Activated CD4-positive, alpha-beta T cell treated with anti-CD3 and anti-CD28 coated beads, Interleukin-2, amount 50 U/mL, for 48 hours (primary cell): Measurements from ENCODE around the gene MRPL28.
"Not testable (repeated sequence)": the region's sequence is repeated elsewhere in the genome, so short reads cannot be mapped to it uniquely, and the experiment has no call there.

Source experiments
- DNase-seq, 2 experiments: peaks; one replicate each; pipeline ENCODE4 v3.0.0-alpha.2; 2020

The MRPL28 gene

GRCh38 chr16:359067-359763 is 11.1 kb downstream of the MRPL28 start:
- DNase-seq, result no peak

GRCh38 chr16:356741-357140 is 13.6 kb downstream of the MRPL28 start:
- no peak for DNase-seq

GRCh38 chr16:354971-355461 is 15.3 kb downstream of the MRPL28 start:
- DNase-seq, result no peak

GRCh38 chr16:354291-354881 is 16.0 kb downstream of the MRPL28 start:
- DNase-seq, result no peak

- no peak for DNase-seq
Measured at GRCh38 chr16:353404-354290, 16.7 kb downstream of the MRPL28 start.

GRCh38 chr16:352547-353403 is 17.6 kb downstream of the MRPL28 start, which contains the start of gene AXIN1:
AXIN1 (minus strand) TSS chr16:352723; CDS start chr16:347025, 5,698 bp downstream.
- DNase-seq, result peak; percentile 100

- no peak for DNase-seq
Measured at GRCh38 chr16:351804-352520, 18.4 kb downstream of the MRPL28 start.

GRCh38 chr16:350203-350602 is 20.1 kb downstream of the MRPL28 start:
- no peak for DNase-seq

GRCh38 chr16:349211-349610 is 21.1 kb downstream of the MRPL28 start:
- DNase-seq, result no peak

- not testable (repeated sequence) for DNase-seq
Measured at GRCh38 chr16:348495-348894, 21.8 kb downstream of the MRPL28 start.

GRCh38 chr16:347203-347602 is 23.1 kb downstream of the MRPL28 start:
- no peak for DNase-seq

- DNase-seq, result no peak
Measured at GRCh38 chr16:346587-346986, 23.8 kb downstream of the MRPL28 start.

GRCh38 chr16:345772-346171 is 24.6 kb downstream of the MRPL28 start:
- peak; percentile 38 to 52 for DNase-seq

GRCh38 chr16:342455-343213 is 27.7 kb downstream of the MRPL28 start:
- no peak for DNase-seq

GRCh38 chr16:341974-342336 is 28.4 kb downstream of the MRPL28 start:
- DNase-seq, result not testable (repeated sequence)

- not testable (repeated sequence) for DNase-seq
Measured at GRCh38 chr16:341095-341973, 29.0 kb downstream of the MRPL28 start.

- DNase-seq, result no peak
Measured at GRCh38 chr16:340370-341091, 29.8 kb downstream of the MRPL28 start.

- DNase-seq, result no peak
Measured at GRCh38 chr16:339680-340079, 30.7 kb downstream of the MRPL28 start.

GRCh38 chr16:337975-338575 is 32.3 kb downstream of the MRPL28 start:
- DNase-seq, result no peak
